ENCODE measurements around the gene OTUB1. TPM values are rescaled to one million over a fixed set of nuclear protein-coding genes. Genes with fewer than 3 reads are reported as not detected.
A peak's percentile ranks its signal among the peaks of the same experiment; 100 is the strongest.

Gene OTUB1
- total and polyA plus RNA-seq, 2 of the 13 experiments (the other 11 are each of a cell fraction or from before 2014, with no cell fraction given) = 58.8 to 130 TPM

- WGBS (ENCODE audit: low lambda C conversion rate) = 86% methylated on average over 5 of the region's 5 CpGs
- no peak for TF ChIP-seq ELF3 (CRISPR knock-in tag; IDR thresholded peaks at IDR 0.05)
- no peak for TF ChIP-seq JUND (CRISPR knock-in tag; IDR thresholded peaks at IDR 0.05)
- TF ChIP-seq ZNF629 (CRISPR knock-in tag; conservative IDR thresholded peaks at IDR 0.05) = peak; percentile 91
- TF ChIP-seq JARID2 (CRISPR knock-in tag; IDR thresholded peaks at IDR 0.05; ENCODE audit: insufficient replicate concordance) = no peak
- TF ChIP-seq ZHX2 (IDR thresholded peaks at IDR 0.05; ENCODE audit: low read depth) = no peak
- no peak for TF ChIP-seq ZHX2 (CRISPR knock-in tag; IDR thresholded peaks at IDR 0.05; ENCODE audit: borderline replicate concordance)
- TF ChIP-seq ETS1 (CRISPR knock-in tag; IDR thresholded peaks at IDR 0.05) = no peak
- no peak for TF ChIP-seq TOPORS (CRISPR knock-in tag; IDR thresholded peaks at IDR 0.05)
- TF ChIP-seq DNMT1 (CRISPR knock-in tag; IDR thresholded peaks at IDR 0.05) = no peak
- 0 out of 2 replicates have a peak, but pooled peaks have one; percentile 17 for TF ChIP-seq ZMYM3 (CRISPR knock-in tag; IDR thresholded peaks at IDR 0.05)
- ChIA-PET CTCF (ENCODE audit: low intra/inter-chr PET ratio, low total read pairs) (no interaction called here), POLR2A (no interaction called here)
- Histone ChIP-seq H3K9ac (ENCODE audit: insufficient read depth, low read depth, low read length) (no peak overlapping the region), H3K4me3 (replicated peaks in 1 of 3; ENCODE audit: insufficient read depth in 1 of 3, low read depth in 2 of 3, low read length in 3 of 3) (no peak overlapping the region), H3K27ac (ENCODE audit: extremely low read length, insufficient read depth, low read length) (no peak overlapping the region), H3K9me3 (ENCODE audit: low read length) (no peaks in the 10 kb centered on the region), H3K4me1 (ENCODE audit: insufficient read depth, low read length) (peaks cover 40% of the 10 kb centered on the region), H3K36me3 (replicated peaks in 1 of 2; ENCODE audit: control insufficient read depth in 1 of 2, insufficient read depth in 2 of 2, low read length in 2 of 2) (no peaks in the 10 kb centered on the region), H3K4me2 (ENCODE audit: low read depth, low read length) (no peak overlapping the region), H2AFZ (ENCODE audit: low read length) (no peak overlapping the region), H4K20me1 (ENCODE audit: insufficient read depth, low read length) (peaks cover 9% of the 10 kb centered on the region; the same call in 1 of the 2 replicates), H3K79me2 (ENCODE audit: insufficient read depth, low read length) (no peaks in the 10 kb centered on the region), H3K27me3 (ENCODE audit: control insufficient read depth in 1 of 2, insufficient read depth in 2 of 2, low read length in 2 of 2) (no peaks in the 10 kb centered on the region)
- in situ Hi-C loops (cut with HindIII; ENCODE audit: extremely low pct_ligation_motif_present, low pct_unique_long_range_greater_than_20kb) (loop anchor here (5.0 kb wide), 1 partner anchor 104 kb away; no protein-coding TSS in a partner anchor), intact Hi-C loops (cut with micrococcal nuclease; ENCODE audit: unreplicated experiment) (no loop called here)
- BruUV-seq (replicated peaks) = no TSS peak
- FAIRE-seq = no peak
- DNase-seq (ENCODE audit: low spot score) = no peak
- ATAC-seq = no peak
Measured at GRCh38 chr11:64043545-64043944, 57.3 kb downstream of the OTUB1 start.
